Osteocyte (in vitro differentiated cells): Measurements from ENCODE around the gene PHGDH. TPM values are rescaled to one million over a fixed set of nuclear protein-coding genes. Genes with fewer than 3 reads are reported as not detected.

Experiments used
- DNase-seq: peaks from one replicate; pipeline ENCODE4 v3.0.0; 2021; ENCODE audit warnings: mixed read lengths; ENCODE audit not compliant: unreplicated experiment; ENCODE audit errors: extremely low spot score
- H3K27ac Mint-ChIP-seq: one replicate; pipeline ENCODE4 v1.8.0; 2021; ENCODE audit warnings: mild to moderate bottlenecking, mixed read lengths; ENCODE audit not compliant: unreplicated experiment
- H3K27me3 Mint-ChIP-seq: one replicate; pipeline ENCODE4 v1.8.0; 2021; ENCODE audit warnings: mixed read lengths; ENCODE audit not compliant: unreplicated experiment
- H3K36me3 Mint-ChIP-seq: one replicate; pipeline ENCODE4 v1.8.0; 2021; ENCODE audit warnings: mixed read lengths; ENCODE audit not compliant: unreplicated experiment
- H3K4me1 Mint-ChIP-seq: one replicate; pipeline ENCODE4 v1.8.0; 2021; ENCODE audit warnings: mixed read lengths; ENCODE audit not compliant: unreplicated experiment
- H3K4me3 Mint-ChIP-seq: one replicate; pipeline ENCODE4 v1.8.0; 2021; ENCODE audit warnings: mild to moderate bottlenecking, moderate library complexity, mixed read lengths; ENCODE audit not compliant: unreplicated experiment
- H3K9me3 Mint-ChIP-seq: one replicate; pipeline ENCODE4 v1.8.0; 2021; ENCODE audit warnings: mixed read lengths; ENCODE audit not compliant: unreplicated experiment
- CTCF ChIP-seq: fragments of 200-600 bp; sonication (generic); IDR thresholded peaks from 2 replicates; pipeline ENCODE4 v1.5.0; 2021; ENCODE audit warnings: antibody characterized with exemption, mild to moderate bottlenecking, moderate library complexity
- total RNA-seq: library from RNA; stranded (reverse); gene quantifications from 2 replicates; pipeline ENCODE4 v1.2.1, GENCODE V29; 2021

PHGDH gene
- total RNA-seq, 1 donor from 2014 or later: 271 TPM

- Mint-ChIP-seq H3K36me3 (peaks cover 73% of the 10 kb centered on the region), H3K27me3 (no peaks in the 10 kb centered on the region), H3K4me1 (peaks cover 1% of the 10 kb centered on the region), H3K27ac (no peak overlapping the region), H3K9me3 (no peaks in the 10 kb centered on the region), H3K4me3 (no peak overlapping the region)
- TF ChIP-seq CTCF: no peak
- DNase-seq: no peak
Observed at GRCh38 chr1:119735217-119735616, 23.5 kb downstream of the PHGDH start.

DNA sequence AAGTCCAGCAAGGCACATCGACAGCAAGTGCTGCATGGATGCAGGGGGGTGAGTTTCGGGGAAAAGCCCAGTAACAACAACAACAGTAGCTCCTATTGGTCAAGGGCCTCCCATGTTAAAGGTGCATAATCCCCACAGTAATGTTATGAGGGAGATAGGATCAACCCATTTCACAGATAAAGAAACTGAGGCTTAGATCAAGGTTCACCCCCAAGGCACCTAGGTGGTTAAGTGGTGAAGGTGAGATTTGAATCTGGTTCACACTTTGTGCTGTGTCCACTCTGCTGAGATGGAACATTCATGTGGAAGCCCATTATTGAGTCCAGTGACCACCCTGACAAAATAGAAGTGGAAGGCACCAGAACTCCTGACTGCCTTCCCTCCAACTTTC is 24.9 kb downstream of the PHGDH start:
- peaks cover 75% of the 10 kb centered on the region for H3K36me3 Mint-ChIP-seq
- no peak for TF ChIP-seq CTCF
- peaks cover 1% of the 10 kb centered on the region for H3K4me1 Mint-ChIP-seq
- no peaks in the 10 kb centered on the region for H3K27me3 Mint-ChIP-seq
- H3K27ac Mint-ChIP-seq: no peak overlapping the region
- no peak overlapping the region for H3K4me3 Mint-ChIP-seq
- DNase-seq: no peak
- no peaks in the 10 kb centered on the region for H3K9me3 Mint-ChIP-seq

GRCh38 chr1:119737040-119737682 is 25.4 kb downstream of the PHGDH start:
- Mint-ChIP-seq H3K9me3 (no peaks in the 10 kb centered on the region), H3K27ac (no peak overlapping the region), H3K27me3 (no peaks in the 10 kb centered on the region), H3K4me1 (peaks cover 3% of the 10 kb centered on the region), H3K4me3 (no peak overlapping the region), H3K36me3 (peaks cover 75% of the 10 kb centered on the region)
- no peak for TF ChIP-seq CTCF
- DNase-seq: no peak

DNA sequence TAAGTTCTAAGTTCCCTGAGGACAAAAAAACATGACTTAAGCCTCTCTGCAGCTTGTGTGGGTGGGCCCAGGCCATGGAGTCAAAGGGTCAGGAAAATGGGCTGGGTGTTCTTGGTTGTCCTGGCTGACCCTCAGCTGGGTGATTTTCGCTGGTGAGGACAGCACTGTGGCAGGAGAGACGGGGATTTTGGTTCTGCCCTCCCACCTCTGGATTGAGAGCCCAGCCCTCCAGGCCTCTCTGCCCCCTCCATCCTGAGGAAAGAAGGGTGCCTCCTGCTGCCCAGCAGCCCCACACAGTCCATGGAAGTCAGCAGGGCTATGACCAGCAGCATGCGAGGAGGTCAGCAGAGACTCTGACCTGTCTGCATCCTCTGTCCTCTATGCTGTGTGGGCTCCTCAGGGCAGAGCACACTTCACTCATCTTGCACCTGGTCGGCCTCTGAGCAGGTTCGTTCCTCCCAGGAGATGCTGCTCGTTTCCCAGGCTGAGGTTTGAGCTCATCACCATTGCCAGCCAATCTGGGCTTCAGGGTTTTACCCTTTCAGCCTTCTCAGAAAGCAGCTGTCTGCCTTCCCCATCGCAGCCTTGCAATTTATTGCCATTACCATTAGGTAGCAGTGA is 26.5 kb downstream of the PHGDH start:
- no peak for TF ChIP-seq CTCF
- no peak overlapping the region for H3K27ac Mint-ChIP-seq
- no peaks in the 10 kb centered on the region for H3K9me3 Mint-ChIP-seq
- no peak overlapping the region for H3K4me3 Mint-ChIP-seq
- H3K27me3 Mint-ChIP-seq: no peaks in the 10 kb centered on the region
- DNase-seq: no peak
- H3K4me1 Mint-ChIP-seq: peaks cover 7% of the 10 kb centered on the region
- H3K36me3 Mint-ChIP-seq: peaks cover 76% of the 10 kb centered on the region

DNA sequence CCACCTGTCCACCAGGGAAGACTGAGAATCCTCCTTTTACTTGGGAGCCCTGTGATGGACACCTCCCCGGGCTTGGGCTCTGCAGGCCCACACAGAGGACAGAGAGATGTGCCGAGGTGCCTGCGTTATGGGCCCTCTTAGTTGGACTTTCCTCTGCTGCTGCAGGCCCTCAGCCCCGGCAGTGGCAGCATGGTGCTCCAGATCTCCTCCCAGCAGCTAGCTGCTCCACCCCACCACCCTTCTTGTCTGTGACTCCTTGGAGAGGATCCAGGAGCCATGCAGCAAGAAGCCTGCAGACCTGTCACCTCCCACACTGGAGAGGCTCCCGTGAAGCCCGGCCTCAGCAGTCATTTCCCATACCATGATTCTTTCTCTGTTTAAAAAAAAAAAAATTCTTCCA is 27.4 kb downstream of the PHGDH start:
- H3K27me3 Mint-ChIP-seq: no peaks in the 10 kb centered on the region
- peaks cover 81% of the 10 kb centered on the region for H3K36me3 Mint-ChIP-seq
- DNase-seq: no peak
- no peak for TF ChIP-seq CTCF
- H3K4me1 Mint-ChIP-seq: peaks cover 7% of the 10 kb centered on the region
- no peaks in the 10 kb centered on the region for H3K9me3 Mint-ChIP-seq
- H3K4me3 Mint-ChIP-seq: no peak overlapping the region
- no peak overlapping the region for H3K27ac Mint-ChIP-seq
